GM21447 (cell line): Measurements from ENCODE around the gene CYSLTR2.

Experiments used
- ATAC-seq: cut with Tn5 transposase; IDR thresholded peaks from one replicate; pipeline ENCODE4 v1.9.1; 2021; ENCODE audit not compliant: unreplicated experiment

The CYSLTR2 gene

DNA sequence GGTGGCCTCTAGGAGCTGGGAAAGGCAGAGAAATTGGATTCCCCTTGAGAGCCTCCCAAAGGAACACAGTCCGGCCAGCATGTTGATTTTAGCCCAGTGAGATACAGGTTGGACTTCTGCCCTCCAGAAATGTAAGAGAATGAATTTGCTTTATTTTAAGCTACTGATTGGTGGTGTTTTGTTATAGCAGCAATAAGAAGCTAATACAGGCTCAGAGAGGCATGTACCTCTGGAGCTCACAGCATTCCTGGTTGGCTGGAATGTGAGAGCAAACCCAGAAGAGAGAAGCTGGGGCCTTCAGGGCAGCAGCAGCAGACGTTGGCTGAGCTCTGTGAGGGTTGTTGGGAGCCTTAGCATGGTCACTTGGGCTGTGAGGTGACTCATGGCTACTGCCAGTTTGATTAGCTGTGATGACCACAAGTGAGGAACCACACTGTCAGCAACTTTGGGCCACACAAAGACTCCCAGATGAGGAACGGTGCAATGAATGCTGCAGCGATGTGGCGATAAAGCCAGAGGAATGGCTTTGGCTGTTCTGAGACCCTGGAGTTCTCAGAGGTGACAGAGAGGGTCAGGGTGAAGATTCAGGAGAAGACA, 80.1 kb downstream of the CYSLTR2 start:
- no peak for ATAC-seq

DNA sequence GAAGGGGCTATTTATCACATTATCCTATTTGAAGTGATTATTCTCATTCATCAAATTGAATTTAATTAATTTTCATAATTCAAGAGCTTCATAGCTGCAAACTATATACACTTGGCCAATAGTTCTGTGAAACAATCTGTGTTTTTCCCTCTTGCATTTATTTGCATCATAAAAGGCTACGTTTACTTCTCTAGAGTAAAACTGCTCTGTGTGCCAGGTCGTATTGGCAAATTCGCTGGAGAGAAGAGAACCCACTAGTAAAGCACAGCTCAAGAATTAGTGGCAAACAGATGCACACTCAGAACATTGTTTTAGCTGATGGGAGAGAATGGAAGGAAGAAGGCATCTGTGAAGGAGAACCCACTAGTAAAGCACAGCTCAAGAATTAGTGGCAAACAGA, 81.8 kb downstream of the CYSLTR2 start:
- ATAC-seq: no peak

- no peak for ATAC-seq
Observed at GRCh38 chr13:48737689-48738088, 84.0 kb downstream of the CYSLTR2 start.

GRCh38 chr13:48738311-48738710, 84.6 kb downstream of the CYSLTR2 start:
- ATAC-seq: no peak

DNA sequence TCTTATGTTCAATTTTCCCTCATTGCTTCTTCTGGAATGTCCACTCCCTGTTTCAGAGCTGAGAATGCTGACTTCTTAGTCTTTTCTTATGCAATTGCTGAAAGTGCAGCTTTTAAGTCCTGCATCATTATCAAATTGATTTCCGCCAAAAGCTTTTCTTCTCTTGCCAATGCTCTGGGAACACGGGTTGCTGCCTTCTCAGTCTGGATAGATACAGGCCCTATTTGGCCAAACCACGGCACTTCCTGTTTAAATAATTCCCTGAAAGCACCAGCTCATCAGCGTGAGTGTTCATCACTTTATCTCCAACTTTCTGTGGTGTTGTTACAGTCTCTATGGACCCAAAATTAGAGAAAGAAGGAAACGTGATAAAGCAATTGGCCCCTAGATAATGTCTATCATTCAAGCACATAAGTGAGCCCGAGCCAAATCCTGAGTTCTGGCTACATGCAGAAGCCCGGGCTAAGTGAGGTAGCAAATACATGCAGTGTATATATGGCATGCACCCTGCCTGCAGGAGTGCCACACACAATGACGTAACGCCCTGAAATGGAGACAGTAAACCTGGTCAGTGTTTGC, 85.7 kb downstream of the CYSLTR2 start:
- no peak for ATAC-seq

GRCh38 chr13:48741377-48741776, 87.6 kb downstream of the CYSLTR2 start:
- no peak for ATAC-seq

GRCh38 chr13:48746821-48747220, 93.1 kb downstream of the CYSLTR2 start:
- ATAC-seq: no peak

DNA sequence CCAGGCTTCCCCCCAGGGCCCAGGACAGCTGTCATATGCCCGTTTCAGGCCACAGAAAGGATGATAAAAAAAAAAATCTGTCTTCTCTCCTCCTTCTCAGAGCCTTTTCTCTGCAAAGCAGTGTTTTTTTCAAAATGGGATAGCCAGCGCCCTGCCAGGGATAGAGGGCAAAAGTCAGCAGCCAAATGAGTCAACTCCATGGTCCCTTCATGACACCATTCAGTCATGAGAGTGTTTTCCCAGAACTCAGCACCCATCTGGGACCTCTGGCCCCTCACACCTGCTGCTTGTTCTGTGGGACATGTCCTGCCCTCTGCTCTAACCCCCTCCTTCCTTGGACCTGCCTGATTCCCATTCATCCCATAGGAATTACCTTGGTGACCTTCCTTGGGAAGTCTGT, 95.0 kb downstream of the CYSLTR2 start:
- ATAC-seq: no peak

GRCh38 chr13:48749144-48749543, 95.4 kb downstream of the CYSLTR2 start:
- ATAC-seq: no peak

DNA sequence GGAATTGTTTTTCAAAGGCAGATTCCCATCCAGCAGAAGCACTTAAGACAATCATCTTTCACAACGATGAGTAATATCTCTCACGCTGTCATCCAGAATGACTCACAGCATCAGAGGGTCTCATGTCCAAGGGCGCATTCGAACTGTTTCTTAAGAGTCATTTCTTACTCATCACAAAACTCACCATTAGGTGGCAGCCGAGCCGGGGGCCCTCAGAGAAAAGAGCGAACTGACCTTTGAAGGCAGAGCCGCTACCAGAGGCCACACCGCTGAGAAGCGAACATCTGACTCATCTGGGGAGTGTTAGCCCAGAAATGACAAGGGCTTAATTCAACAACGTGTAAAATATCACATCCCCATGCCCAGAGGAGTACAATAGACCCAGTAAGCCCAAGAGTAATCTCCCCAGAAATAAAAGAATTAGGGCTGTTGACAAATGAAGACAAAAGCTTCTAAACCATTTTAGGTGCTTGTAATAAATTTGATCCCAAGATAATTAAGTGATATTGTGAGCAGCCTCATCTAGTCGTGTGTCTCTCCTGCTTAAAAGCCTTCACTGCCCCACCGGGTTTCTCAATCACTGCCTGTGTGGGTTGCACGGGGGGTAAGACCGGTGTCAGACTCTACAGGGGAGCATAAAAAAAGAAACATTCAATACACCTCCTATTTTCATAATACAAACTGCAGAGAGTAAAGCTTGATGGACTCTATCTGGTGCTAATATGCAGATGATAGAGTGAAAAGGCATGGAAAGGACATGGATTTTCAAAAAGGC, 96.2 kb downstream of the CYSLTR2 start:
- ATAC-seq: peak; percentile 97

DNA sequence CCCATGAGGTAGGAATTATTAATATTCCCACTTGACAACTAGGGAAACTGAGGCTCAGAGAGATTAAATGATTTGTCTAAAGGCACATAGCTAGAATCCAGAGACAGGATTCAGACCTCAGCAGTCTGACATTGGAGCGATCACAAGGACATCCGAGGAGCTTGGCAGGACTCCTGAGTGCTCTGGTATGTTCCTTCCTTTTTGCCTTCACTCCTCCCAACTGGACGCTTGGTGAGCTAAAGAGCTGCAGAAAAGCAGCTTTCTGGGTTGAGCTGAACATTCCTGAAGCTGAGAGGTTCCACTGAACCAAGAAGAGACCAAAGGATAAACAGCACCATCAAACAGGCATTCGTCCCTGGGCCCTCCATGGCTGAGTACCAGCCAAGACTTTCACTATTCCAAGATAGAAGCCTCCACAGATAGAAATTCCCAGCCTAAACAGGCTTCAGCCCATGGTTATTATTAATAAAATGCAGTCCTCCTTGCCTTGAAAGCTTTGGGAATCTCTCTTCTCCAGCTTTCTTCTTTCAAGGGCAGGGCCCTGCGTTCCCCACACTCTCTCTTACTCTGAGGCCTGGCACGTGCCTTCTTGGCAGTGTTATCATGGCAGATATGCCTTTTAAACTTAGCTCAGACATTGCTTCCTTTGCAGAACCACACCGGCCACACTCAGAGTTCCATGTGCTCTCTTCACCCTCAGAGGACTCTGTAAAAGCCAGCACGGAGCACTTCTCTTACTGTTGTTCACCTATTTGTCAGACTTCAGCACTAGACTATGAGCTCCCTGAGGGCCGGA, 97.1 kb downstream of the CYSLTR2 start:
- no peak for ATAC-seq

DNA sequence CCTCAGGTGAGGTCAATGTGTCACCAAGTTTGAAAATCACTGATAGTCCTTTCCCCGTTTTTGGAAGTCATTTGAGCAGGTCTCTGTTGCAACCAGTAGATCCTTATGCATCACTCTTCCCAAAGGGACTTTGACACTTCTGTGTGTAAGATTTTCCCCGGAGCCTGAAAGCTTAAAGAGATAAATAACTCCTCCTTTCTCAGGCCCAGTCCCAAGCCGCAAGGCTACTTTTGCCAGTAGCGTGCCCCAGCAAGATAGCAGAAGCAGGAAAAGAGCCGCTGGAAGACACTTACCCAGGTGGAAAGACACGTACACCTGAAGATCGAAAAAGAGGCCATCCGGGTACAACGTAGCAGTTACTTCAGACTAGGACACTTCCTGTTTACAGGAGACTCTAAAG, 106.9 kb downstream of the CYSLTR2 start:
- ATAC-seq: no peak
